ENCODE results near the gene ZNF57.
"Not testable (repeated sequence)": the region's sequence is repeated elsewhere in the genome, so short reads cannot be mapped to it uniquely, and the experiment has no call there.

ZNF57 gene

DNA sequence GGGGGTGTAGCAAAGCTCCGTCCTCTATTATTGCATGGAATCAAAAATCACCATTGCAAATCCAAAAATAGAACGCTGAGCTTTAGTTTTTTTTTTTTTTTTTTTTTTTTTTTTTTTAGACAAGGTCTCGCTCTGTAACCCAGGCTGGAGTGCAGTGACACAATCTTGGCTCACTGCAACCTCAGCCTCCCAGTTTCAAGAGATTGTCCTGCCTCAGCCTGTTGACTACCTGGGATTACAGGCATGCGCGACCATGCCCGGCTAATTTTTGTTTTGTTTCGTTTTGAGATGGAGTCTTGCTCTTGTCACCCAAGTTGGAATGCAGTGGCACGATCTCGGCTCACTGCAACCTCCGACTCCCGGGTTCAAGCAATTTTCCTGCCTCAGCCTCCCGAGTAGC lies 59.4 kb downstream of the ZNF57 start:
- no peak for DNase-seq

DNA sequence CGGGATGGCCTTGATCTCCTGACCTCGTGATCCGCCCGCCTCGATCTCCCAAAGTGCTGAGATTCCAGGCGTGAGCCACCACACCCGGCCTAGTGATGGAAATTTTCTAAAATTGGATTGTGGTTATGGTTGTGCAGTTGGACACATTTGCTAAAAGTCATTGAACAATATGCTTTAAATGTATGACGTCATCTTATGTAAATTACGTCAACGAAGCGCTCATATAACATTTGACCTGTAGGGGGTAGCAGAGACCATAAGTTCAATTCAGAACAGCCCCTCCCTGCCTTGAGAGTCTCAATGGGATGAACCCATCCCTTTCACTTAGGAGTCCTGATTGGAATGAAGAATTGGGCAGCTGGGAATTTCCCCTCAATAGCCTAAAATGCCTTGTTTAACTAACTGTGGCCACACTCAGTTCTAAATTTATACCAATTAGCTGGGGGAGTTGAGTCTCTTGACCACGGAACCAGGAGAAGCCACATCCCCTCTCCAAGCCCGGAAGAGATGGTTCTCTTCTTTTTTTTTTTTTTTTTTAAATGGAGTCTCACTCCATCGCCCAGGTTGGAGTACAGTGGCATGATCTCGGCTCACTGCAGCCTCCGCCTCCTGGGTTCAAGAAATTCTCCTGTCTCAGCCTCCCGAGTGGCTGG lies 61.4 kb downstream of the ZNF57 start:
- DNase-seq, result peak; percentile 29

DNA sequence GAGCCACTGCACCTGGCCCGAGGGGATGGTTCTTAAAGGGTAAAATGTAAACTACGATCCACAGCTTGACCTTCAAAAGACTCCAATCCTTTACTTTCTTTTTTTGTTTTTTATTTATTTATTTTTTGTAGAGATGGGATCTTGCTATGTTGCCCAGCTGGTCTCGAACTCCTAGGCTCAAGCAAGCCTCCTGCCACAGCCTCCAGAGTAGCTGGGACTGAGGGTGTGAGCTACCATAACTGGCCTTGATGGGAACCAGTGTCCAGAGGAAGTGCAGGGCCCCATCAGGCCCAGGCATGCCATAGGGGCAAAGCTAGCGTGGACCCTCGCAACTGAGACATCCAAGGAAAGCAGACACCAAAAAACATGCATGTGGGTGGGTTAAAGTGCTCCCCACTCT lies 62.4 kb downstream of the ZNF57 start:
- no peak for DNase-seq

DNA sequence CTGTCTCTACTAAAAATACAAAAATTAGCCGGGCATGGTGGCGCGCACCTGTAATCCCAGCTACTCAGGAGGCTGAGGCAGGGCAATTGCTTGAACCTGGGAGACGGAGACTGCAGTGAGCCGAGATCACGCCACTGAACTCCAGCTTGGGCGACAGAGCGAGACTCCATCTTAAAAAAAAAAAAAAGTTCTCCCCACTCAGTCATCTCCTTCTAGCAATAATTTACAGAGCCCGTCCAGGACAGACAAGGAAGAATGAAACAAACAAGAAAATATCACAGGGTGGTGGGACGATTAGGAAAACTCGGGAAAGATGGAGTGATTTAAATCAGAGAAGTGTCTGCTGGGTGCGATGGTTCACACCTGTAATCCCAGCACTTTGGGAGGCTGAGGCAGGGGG lies 62.9 kb downstream of the ZNF57 start:
- DNase-seq, result not testable (repeated sequence)

DNA sequence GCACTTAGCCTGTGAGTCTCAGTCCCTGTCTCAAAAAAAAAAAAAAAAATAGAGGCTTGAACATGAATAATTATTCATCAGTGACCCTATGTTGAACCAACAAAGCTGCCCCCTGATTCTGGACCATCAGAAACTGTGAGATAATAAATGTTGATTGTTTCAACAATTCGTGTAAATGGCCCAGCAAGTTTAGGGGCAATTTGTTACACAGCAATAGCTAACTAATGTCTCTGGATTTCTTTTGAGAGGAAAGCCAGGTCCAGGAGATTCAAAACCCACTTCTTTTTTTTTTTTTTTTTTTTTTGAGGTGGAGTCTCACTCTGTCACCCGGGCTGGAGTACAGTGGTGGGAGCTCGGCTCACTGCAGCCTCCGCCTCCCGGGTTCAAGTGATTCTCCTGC lies 64.1 kb downstream of the ZNF57 start:
- DNase-seq, result no peak

DNA sequence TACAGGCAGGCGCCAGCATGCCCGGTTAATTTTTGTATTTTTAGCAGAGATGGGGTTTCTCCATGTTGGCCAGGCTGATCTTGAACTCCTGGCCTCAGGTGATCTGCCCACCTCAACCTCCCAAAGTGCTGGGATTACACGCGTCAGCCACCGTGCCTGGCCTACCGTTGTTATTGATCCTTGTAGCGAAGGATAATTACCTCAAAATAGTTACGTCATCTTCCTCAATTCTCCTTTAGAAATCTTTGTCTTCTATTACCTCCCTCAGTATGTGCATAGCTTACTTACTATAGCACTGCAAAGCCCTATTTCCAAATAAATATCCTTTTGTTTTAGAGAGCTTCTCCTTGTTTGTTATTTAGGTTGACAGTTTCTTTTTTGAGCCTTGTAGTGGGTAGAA lies 67.2 kb downstream of the ZNF57 start:
- DNase-seq, result no peak
